DMS79 treated with DMSO at 0.1 percent for 48 hours (cell line): Measurements from ENCODE around the gene CTSK.
"Not testable (repeated sequence)": the region's sequence is repeated elsewhere in the genome, so short reads cannot be mapped to it uniquely, and the experiment has no call there.

Experiments used
- DNase-seq: peaks from one replicate; lab custom pipeline; 2025; lab: John Stamatoyannopoulos, UW

Gene CTSK

GRCh38 chr1:150805899-150806298, 2.2 kb downstream of the CTSK start:
- no peak for DNase-seq

- DNase-seq: no peak
Observed at GRCh38 chr1:150804671-150805070, 3.4 kb downstream of the CTSK start.

- DNase-seq: no peak
Observed at GRCh38 chr1:150799089-150799488, 9.0 kb downstream of the CTSK start.

GRCh38 chr1:150798525-150798924, 9.5 kb downstream of the CTSK start:
- no peak for DNase-seq

- no peak for DNase-seq
Observed at GRCh38 chr1:150796374-150796773, 11.7 kb downstream of the CTSK start.

GRCh38 chr1:150793778-150794177, 14.3 kb downstream of the CTSK start:
- DNase-seq: not testable (repeated sequence)

GRCh38 chr1:150793221-150793620, 14.8 kb downstream of the CTSK start:
- DNase-seq: no peak

- DNase-seq: no peak
Observed at GRCh38 chr1:150791585-150791984, 16.5 kb downstream of the CTSK start.

GRCh38 chr1:150789396-150789795, 18.7 kb downstream of the CTSK start:
- DNase-seq: no peak

- no peak for DNase-seq
Observed at GRCh38 chr1:150788946-150789345, 19.1 kb downstream of the CTSK start.

- no peak for DNase-seq
Observed at GRCh38 chr1:150787455-150787854, 20.6 kb downstream of the CTSK start.

- no peak for DNase-seq
Observed at GRCh38 chr1:150780510-150780909, 27.6 kb downstream of the CTSK start.

GRCh38 chr1:150778409-150778808, 29.7 kb downstream of the CTSK start:
- no peak for DNase-seq

- no peak for DNase-seq
Observed at GRCh38 chr1:150777544-150777943, 30.5 kb downstream of the CTSK start.

GRCh38 chr1:150775931-150776505, 32.0 kb downstream of the CTSK start:
- not testable (repeated sequence) for DNase-seq

- DNase-seq: no peak
Observed at GRCh38 chr1:150775276-150775675, 32.8 kb downstream of the CTSK start.

- DNase-seq: no peak
Observed at GRCh38 chr1:150772326-150772725, 35.7 kb downstream of the CTSK start.

GRCh38 chr1:150767704-150768103, 40.4 kb downstream of the CTSK start:
- DNase-seq: not testable (repeated sequence)

GRCh38 chr1:150765977-150766301, 42.1 kb downstream of the CTSK start:
- DNase-seq: not testable (repeated sequence)

- peak; percentile 78 for DNase-seq
Observed at GRCh38 chr1:150765296-150765976, 42.6 kb downstream of the CTSK start, which contains the start of gene CTSS. Gene CTSS, minus strand, starts transcription at chr1:150765778. Its CDS starts 1,015 bp downstream, at chr1:150764763.

- DNase-seq: peak; percentile 6
Observed at GRCh38 chr1:150764617-150765101, 43.4 kb downstream of the CTSK start.

- no peak for DNase-seq
Observed at GRCh38 chr1:150763018-150763417, 45.0 kb downstream of the CTSK start.

- no peak for DNase-seq
Observed at GRCh38 chr1:150762552-150762951, 45.5 kb downstream of the CTSK start.

GRCh38 chr1:150761801-150762200, 46.3 kb downstream of the CTSK start:
- no peak for DNase-seq
